NOMO-1 treated with DMSO at 0.1 percent for 48 hours (cell line): Measurements from ENCODE around the gene FAM236B.
"Not testable (repeated sequence)": the region's sequence is repeated elsewhere in the genome, so short reads cannot be mapped to it uniquely, and the experiment has no call there.

Experiments
- DNase-seq: peaks from one replicate; lab custom pipeline; 2025; ENCODE audit not compliant: unreplicated experiment; lab: John Stamatoyannopoulos, UW

FAM236B gene

GRCh38 chrX:72782560-72782959 lies at the start of gene FAM236B:
Gene FAM236B, minus strand, starts transcription at chrX:72782660. Its CDS starts 100 bp downstream, at chrX:72782560.
- not testable (repeated sequence) for DNase-seq

GRCh38 chrX:72830701-72831100 lies 48.2 kb upstream of the FAM236B start:
- not testable (repeated sequence) for DNase-seq

GRCh38 chrX:72808110-72808509 lies 25.6 kb upstream of the FAM236B start, which contains the start of gene FAM236D:
Gene FAM236D, minus strand, starts transcription at chrX:72808210. Its CDS starts 100 bp downstream, at chrX:72808110.
- not testable (repeated sequence) for DNase-seq

- not testable (repeated sequence) for DNase-seq
Observed at GRCh38 chrX:72790390-72790789, 7.9 kb upstream of the FAM236B start.

GRCh38 chrX:72788142-72788541 lies 5.7 kb upstream of the FAM236B start:
- DNase-seq = not testable (repeated sequence)

GRCh38 chrX:72783964-72784363 lies 1.5 kb upstream of the FAM236B start:
- not testable (repeated sequence) for DNase-seq

GRCh38 chrX:72783365-72783936 lies 991 bp upstream of the FAM236B start:
- DNase-seq = not testable (repeated sequence)

GRCh38 chrX:72778146-72778545 lies 4.3 kb downstream of the FAM236B start:
- DNase-seq = not testable (repeated sequence)

- not testable (repeated sequence) for DNase-seq
Observed at GRCh38 chrX:72777467-72777790, 5.0 kb downstream of the FAM236B start.

- DNase-seq = not testable (repeated sequence)
Observed at GRCh38 chrX:72776653-72777466, 5.6 kb downstream of the FAM236B start, which contains the start of gene DMRTC1B. Gene DMRTC1B, plus strand, starts transcription at chrX:72776890. Its CDS starts 68,246 bp downstream, at chrX:72845136.

- DNase-seq = not testable (repeated sequence)
Observed at GRCh38 chrX:72760454-72760853, 22.0 kb downstream of the FAM236B start.

- DNase-seq = not testable (repeated sequence)
Observed at GRCh38 chrX:72748545-72748944, 33.9 kb downstream of the FAM236B start.

GRCh38 chrX:72745546-72745945 lies 36.9 kb downstream of the FAM236B start:
- DNase-seq = not testable (repeated sequence)

GRCh38 chrX:72735561-72735960 lies 46.9 kb downstream of the FAM236B start:
- DNase-seq = no peak

- not testable (repeated sequence) for DNase-seq
Observed at GRCh38 chrX:72733636-72734035, 48.8 kb downstream of the FAM236B start.
